CD4-positive, CD25-positive, alpha-beta regulatory T cell (primary cell): ENCODE results near the gene XPO1. TPM values are rescaled to one million over a fixed set of nuclear protein-coding genes. Genes with fewer than 3 reads are reported as not detected.

Experiments used
- ATAC-seq, 2 donors: fragments of 150-1000 bp; cut with Tn5 transposase; one replicate each; pipeline ENCODE4 v1.10.0; 2021; ENCODE audit warnings: low read depth in 2 of 2, moderate number of reproducible peaks in 2 of 2, moderate library complexity in 1 of 2
- DNase-seq, 3 donors: peaks; one replicate each; pipeline versions ENCODE4 v3.0.0 to v3.0.0-alpha.2; 2012 to 2022; ENCODE audit warnings: mixed read lengths in 1 of 3
- H3K27ac ChIP-seq: one replicate; pipeline ENCODE4 v1.7.0; 2013; ENCODE audit warnings: mild to moderate bottlenecking, low read length; ENCODE audit not compliant: insufficient read depth, poor library complexity, severe bottlenecking
- H3K27me3 ChIP-seq: one replicate; pipeline ENCODE4 v1.7.0; 2013; ENCODE audit warnings: low read length; ENCODE audit not compliant: control insufficient read depth, insufficient read depth
- H3K36me3 ChIP-seq: one replicate; pipeline ENCODE4 v1.7.0; 2013; ENCODE audit warnings: mild to moderate bottlenecking, low read length, moderate library complexity; ENCODE audit not compliant: control insufficient read depth, insufficient read depth
- H3K4me1 ChIP-seq: 2 replicates; pipeline ENCODE4 v1.7.0; 2013; ENCODE audit warnings: mild to moderate bottlenecking, low read length; ENCODE audit not compliant: insufficient read depth, control insufficient read depth, poor library complexity, severe bottlenecking
- H3K4me3 ChIP-seq: one replicate; pipeline ENCODE4 v1.7.0; 2013; ENCODE audit warnings: low read depth, mild to moderate bottlenecking, low read length, moderate library complexity
- H3K9me3 ChIP-seq, 2 experiments: 1 replicate in 1 of 2; 2 replicates in 1 of 2; pipeline ENCODE4 v1.7.0; 2013; ENCODE audit warnings: low read length in 2 of 2, mild to moderate bottlenecking in 1 of 2, moderate library complexity in 1 of 2; ENCODE audit not compliant: control insufficient read depth in 2 of 2
- H3K27ac Mint-ChIP-seq, 3 donors: one replicate each; pipeline ENCODE4 v1.8.0; 2020 to 2022; ENCODE audit warnings: mild to moderate bottlenecking in 3 of 3, mixed read lengths in 3 of 3, moderate library complexity in 2 of 3
- H3K27me3 Mint-ChIP-seq: one replicate; pipeline ENCODE4 v1.8.0; 2022; ENCODE audit warnings: mild to moderate bottlenecking, mixed read lengths
- H3K36me3 Mint-ChIP-seq: one replicate; pipeline ENCODE4 v1.8.0; 2020; ENCODE audit warnings: mixed read lengths
- H3K4me1 Mint-ChIP-seq, 4 donors: one replicate each; pipeline ENCODE4 v1.8.0; 2020 to 2022; ENCODE audit warnings: mixed read lengths in 4 of 4, mild to moderate bottlenecking in 1 of 4
- H3K4me3 Mint-ChIP-seq, 4 donors: one replicate each; pipeline ENCODE4 v1.8.0; 2020 to 2022; ENCODE audit warnings: mild to moderate bottlenecking in 4 of 4, mixed read lengths in 4 of 4, moderate library complexity in 3 of 4
- H3K9me3 Mint-ChIP-seq, 7 donors: one replicate each; pipeline ENCODE4 v1.8.0; 2020 to 2022; ENCODE audit warnings: mixed read lengths in 7 of 7, mild to moderate bottlenecking in 3 of 7, moderate library complexity in 2 of 7
- polyA plus RNA-seq, 4 donors: library from polyadenylated mRNA; unstranded; fragments of 300-500 nt; fragmentation: Illumina TruSeq; gene quantifications; one replicate each; pipeline ENCODE4 v1.2.3, GENCODE V29; 2021
- total RNA-seq: library from RNA; stranded (reverse); gene quantifications from one replicate; pipeline ENCODE4 v1.2.3, GENCODE V29; 2022

Gene XPO1
- total and polyA plus RNA-seq, 5 donors from 2014 or later = 29.0 to 137 (median 38.4) TPM

DNA sequence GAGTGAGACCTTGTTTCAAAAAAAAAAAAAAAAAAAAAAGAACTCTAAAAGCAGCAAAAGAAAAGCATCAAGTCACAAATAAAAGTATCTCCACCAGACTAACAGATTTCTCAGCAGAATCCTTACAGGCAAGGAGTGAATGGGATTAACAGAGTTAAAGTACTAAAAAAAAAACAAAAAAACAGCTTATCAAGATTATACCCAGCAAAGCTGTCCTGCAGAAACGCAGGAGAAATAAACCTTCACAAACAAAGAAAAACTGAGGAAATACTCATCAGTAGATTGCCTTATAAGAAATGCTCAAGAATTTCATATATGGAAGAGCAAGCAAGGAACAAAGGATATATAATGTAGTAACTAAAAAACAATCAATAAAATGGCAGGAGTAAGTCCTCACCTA is 102.9 kb downstream of the XPO1 start:
- H3K27ac Mint-ChIP-seq = peak overlapping the region in 1 of 3 donors; percentile 84
- H3K27ac ChIP-seq = no peak overlapping the region
- peaks cover 20% of the 10 kb centered on the region for H3K4me1 ChIP-seq
- no peak overlapping the region for H3K4me3 ChIP-seq
- H3K36me3 ChIP-seq = no peaks in the 10 kb centered on the region
- no peaks in the 10 kb centered on the region for H3K27me3 Mint-ChIP-seq
- peaks cover 33% of the 10 kb centered on the region for H3K36me3 Mint-ChIP-seq
- no peaks in the 10 kb centered on the region for H3K9me3 ChIP-seq
- peak overlapping the region in 2 of 4 donors; percentile 36 to 61 for H3K4me3 Mint-ChIP-seq
- H3K27me3 ChIP-seq = no peaks in the 10 kb centered on the region
- H3K9me3 Mint-ChIP-seq = peaks cover 0 to 21% (median 4%) of the 10 kb centered on the region in 7 donors
- peaks cover 44 to 79% (median 66%) of the 10 kb centered on the region in 4 donors for H3K4me1 Mint-ChIP-seq
- DNase-seq (no peak), ATAC-seq (no peak)

DNA sequence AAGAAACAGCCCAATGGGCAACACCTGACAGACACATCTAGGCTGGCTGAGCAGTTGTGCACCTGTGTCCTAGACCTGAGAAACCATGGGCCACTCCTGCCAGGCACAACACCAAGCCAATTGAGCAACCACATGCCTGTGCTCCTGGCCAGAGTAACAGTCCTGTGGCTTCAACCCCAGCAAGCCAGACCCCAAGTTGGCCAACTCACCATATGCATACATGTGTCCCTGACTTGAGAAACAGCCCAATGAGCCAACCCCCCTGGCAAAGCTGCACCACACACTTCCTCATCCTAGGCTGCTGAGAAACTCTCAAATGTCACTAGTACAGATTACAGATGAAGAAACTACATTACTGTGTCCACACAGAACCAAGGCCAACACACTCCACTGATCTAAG is 103.8 kb downstream of the XPO1 start:
- Mint-ChIP-seq H3K9me3 (peaks cover 0 to 21% (median 4%) of the 10 kb centered on the region in 7 donors), H3K27ac (peak overlapping the region; percentile 84 to 91 (median 85)), H3K36me3 (peaks cover 29% of the 10 kb centered on the region), H3K4me3 (peak overlapping the region in 2 of 4 donors; percentile 6 to 42), H3K4me1 (peaks cover 44 to 75% (median 61%) of the 10 kb centered on the region in 4 donors), H3K27me3 (no peaks in the 10 kb centered on the region)
- no peaks in the 10 kb centered on the region for H3K36me3 ChIP-seq
- no peak overlapping the region for H3K4me3 ChIP-seq
- ATAC-seq (peak; percentile 23 to 26), DNase-seq (no peak)
- H3K27ac ChIP-seq = peak overlapping the region; percentile 33
- H3K9me3 ChIP-seq = no peaks in the 10 kb centered on the region
- no peaks in the 10 kb centered on the region for H3K27me3 ChIP-seq
- H3K4me1 ChIP-seq = peaks cover 16% of the 10 kb centered on the region

DNA sequence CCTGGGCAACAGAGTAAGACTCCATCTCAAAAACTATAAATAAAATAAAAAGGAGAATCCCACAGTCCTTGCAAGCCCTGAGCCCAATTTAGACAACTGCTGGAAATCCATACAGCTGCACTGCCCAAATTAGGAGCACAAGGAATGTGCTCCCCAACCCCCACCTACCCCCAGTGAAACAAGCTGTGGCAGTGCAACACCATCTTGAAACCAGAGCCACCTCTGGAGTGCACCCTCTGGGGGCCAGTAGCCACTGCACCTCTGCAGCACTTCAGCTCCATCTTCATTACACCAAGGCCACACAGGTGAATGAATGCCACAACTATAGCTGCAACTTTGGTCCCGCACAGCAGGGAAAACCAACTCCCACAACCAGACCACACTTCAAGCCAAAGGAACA is 104.5 kb downstream of the XPO1 start:
- Histone ChIP-seq H3K4me3 (no peak overlapping the region), H3K27ac (peak overlapping the region; percentile 33), H3K9me3 (no peaks in the 10 kb centered on the region), H3K36me3 (no peaks in the 10 kb centered on the region), H3K27me3 (no peaks in the 10 kb centered on the region), H3K4me1 (peaks cover 16% of the 10 kb centered on the region)
- H3K27ac Mint-ChIP-seq = peak overlapping the region in 2 of 3 donors; percentile 84 to 85
- H3K36me3 Mint-ChIP-seq = peaks cover 24% of the 10 kb centered on the region
- peak overlapping the region in 2 of 4 donors; percentile 6 to 42 for H3K4me3 Mint-ChIP-seq
- peaks cover 40 to 70% (median 57%) of the 10 kb centered on the region in 4 donors for H3K4me1 Mint-ChIP-seq
- peaks cover 0 to 19% (median 4%) of the 10 kb centered on the region in 7 donors for H3K9me3 Mint-ChIP-seq
- ATAC-seq (peak in 1 of 2 donors; percentile 11), DNase-seq (no peak)
- H3K27me3 Mint-ChIP-seq = no peaks in the 10 kb centered on the region

DNA sequence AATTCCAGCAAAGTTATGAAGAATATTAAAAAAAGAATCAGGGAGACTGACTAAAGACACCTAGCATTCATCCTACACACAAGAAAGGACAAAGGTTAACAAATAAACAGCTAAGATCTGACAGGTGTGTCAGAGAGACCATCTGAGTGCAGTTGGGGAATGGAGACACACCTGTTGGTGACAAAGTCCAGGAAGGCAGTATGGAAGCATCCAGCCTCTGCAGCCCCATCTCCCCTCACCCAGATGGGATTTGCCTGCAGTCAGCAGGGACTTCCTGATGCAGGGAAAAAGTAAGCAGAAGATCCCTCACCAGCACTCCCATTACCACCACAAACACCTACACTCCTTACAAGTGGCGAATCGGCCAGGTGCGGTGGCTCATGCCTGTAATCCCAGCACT is 105.2 kb downstream of the XPO1 start:
- Mint-ChIP-seq H3K4me3 (peak overlapping the region in 1 of 4 donors; percentile 55), H3K9me3 (peaks cover 0 to 16% (median 4%) of the 10 kb centered on the region in 7 donors), H3K27ac (peak overlapping the region; percentile 45 to 66 (median 53)), H3K36me3 (peaks cover 20% of the 10 kb centered on the region), H3K4me1 (peaks cover 43 to 71% (median 58%) of the 10 kb centered on the region in 4 donors), H3K27me3 (no peaks in the 10 kb centered on the region)
- Histone ChIP-seq H3K4me1 (peaks cover 16% of the 10 kb centered on the region), H3K27me3 (no peaks in the 10 kb centered on the region), H3K9me3 (no peaks in the 10 kb centered on the region), H3K4me3 (no peak overlapping the region), H3K36me3 (no peaks in the 10 kb centered on the region), H3K27ac (no peak overlapping the region)
- DNase-seq (no peak), ATAC-seq (no peak)

DNA sequence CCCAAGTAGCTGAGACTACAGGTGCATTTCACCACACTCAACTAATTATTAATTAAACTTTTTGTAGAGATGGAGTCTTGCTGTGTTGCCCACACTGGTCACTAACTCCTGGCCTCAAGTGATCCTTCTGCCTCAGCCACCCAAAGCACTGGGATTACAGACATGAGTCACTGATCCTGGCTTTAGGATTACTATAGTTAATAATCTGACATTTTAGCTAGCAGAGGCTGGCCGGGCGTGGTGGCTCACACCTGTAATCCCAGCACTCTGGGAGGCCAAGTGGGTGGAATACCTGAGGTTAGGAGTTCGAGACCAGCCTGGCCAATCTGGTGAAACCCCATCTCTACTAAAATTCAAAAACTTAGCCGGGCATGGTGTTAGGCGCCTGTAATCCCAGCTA is 106.8 kb downstream of the XPO1 start:
- H3K4me3 ChIP-seq = no peak overlapping the region
- no peaks in the 10 kb centered on the region for H3K9me3 ChIP-seq
- H3K27me3 ChIP-seq = no peaks in the 10 kb centered on the region
- H3K36me3 ChIP-seq = no peaks in the 10 kb centered on the region
- H3K9me3 Mint-ChIP-seq = peaks cover 0 to 3% (median 0%) of the 10 kb centered on the region in 7 donors
- ATAC-seq (no peak), DNase-seq (no peak)
- H3K4me1 ChIP-seq = peaks cover 19% of the 10 kb centered on the region
- H3K27ac Mint-ChIP-seq = peak overlapping the region in 1 of 3 donors; percentile 26
- peaks cover 9% of the 10 kb centered on the region for H3K36me3 Mint-ChIP-seq
- no peak overlapping the region for H3K4me3 Mint-ChIP-seq
- H3K27me3 Mint-ChIP-seq = no peaks in the 10 kb centered on the region
- no peak overlapping the region for H3K27ac ChIP-seq
- peaks cover 40 to 74% (median 57%) of the 10 kb centered on the region in 4 donors for H3K4me1 Mint-ChIP-seq

Other genes starting within 250 kb of the XPO1 start
- gene USP34, start 67.3 kb downstream of the XPO1 start, total RNA-seq = 197 TPM
- 10 to 100 TPM; 16.6 to 20.9 (median 17.5) TPM for gene USP34, start 67.3 kb downstream of the XPO1 start, polyA plus RNA-seq